GM12878 (cell line): Measurements from ENCODE around the gene FASTK. TPM values are rescaled to one million over a fixed set of nuclear protein-coding genes. Genes with fewer than 3 reads are reported as not detected.

Experiments used
- ATAC-seq: fragments of 200-7000 bp; cut with Tn5 transposase; 3 replicates; pipeline ENCODE4 v1.9.1; 2020; ENCODE audit warnings: mild to moderate bottlenecking, moderate library complexity
- BruUV-seq: library from RNA; stranded (reverse); fragments of 400-500 nt; replicated peaks from 2 replicates; lab custom pipeline; 2021; lab: Mats Ljungman, UMichigan
- CTCF ChIA-PET: fragments of 300-600 bp; sonication (Branson Sonifier 250); formaldehyde crosslinking; extraction: SDS; loops from one replicate; lab custom pipeline; 2021; ENCODE audit warnings: inconsistent platforms; lab: Yijun Ruan, JAX
- POLR2A ChIA-PET: fragments of 350-600 bp; formaldehyde crosslinking; extraction: SDS; loops from one replicate; lab custom pipeline; 2021; ENCODE audit warnings: inconsistent platforms; lab: Charles Lee
- RAD21 ChIA-PET: fragments of 300-600 bp; sonication (Branson Sonifier 250); formaldehyde crosslinking; loops from one replicate; lab custom pipeline; 2023; ENCODE audit warnings: antibody characterized with exemption; ENCODE audit not compliant: unreplicated experiment; lab: Charles Lee
- SMC1A ChIA-PET: fragments of 300-600 bp; sonication (Branson Sonifier 250); formaldehyde crosslinking; loops from one replicate; lab custom pipeline; 2023; ENCODE audit not compliant: unreplicated experiment, uncharacterized antibody; lab: Charles Lee
- DNase-seq: peaks from one replicate; pipeline ENCODE4 v3.0.0-alpha.2; 2011; ENCODE audit warnings: low read depth, low spot score
- FAIRE-seq: peaks from 3 replicates; lab custom pipeline; 2011; peaks lifted over from hg19 to GRCh38; lab: Jason Lieb, UNC
- H2AFZ ChIP-seq: 2 replicates; pipeline ENCODE4 v1.6.0; 2011; ENCODE audit warnings: low read depth, low read length, control low read depth; ENCODE audit not compliant: control insufficient read depth
- H3K27ac ChIP-seq: 2 replicates; pipeline ENCODE4 v1.5.1; 2011; ENCODE audit warnings: control low read depth; ENCODE audit not compliant: control insufficient read depth, insufficient read depth
- H3K27me3 ChIP-seq, 2 experiments: replicated peaks in 1 of 2; 2 replicates each; pipeline versions ENCODE4 v1.6.0 to v1.6.1; 2011; ENCODE audit warnings: low read length in 1 of 2; ENCODE audit not compliant: control insufficient read depth in 2 of 2, insufficient read depth in 2 of 2
- H3K36me3 ChIP-seq, 2 experiments: 2 replicates each; pipeline ENCODE4 v1.5.1; 2011; ENCODE audit warnings: low read length in 1 of 2; ENCODE audit not compliant: control insufficient read depth in 2 of 2, insufficient read depth in 2 of 2
- H3K4me1 ChIP-seq: 2 replicates; pipeline ENCODE4 v1.6.1; 2011; ENCODE audit warnings: mild to moderate bottlenecking, low read length, moderate library complexity, mixed read lengths; ENCODE audit not compliant: control insufficient read depth, insufficient read depth
- H3K4me2 ChIP-seq: 2 replicates; pipeline ENCODE4 v1.6.0; 2011; ENCODE audit warnings: control low read depth; ENCODE audit not compliant: control insufficient read depth, insufficient read depth
- H3K4me3 ChIP-seq: fragments of 200-600 bp; sonication (generic); 2 replicates; pipeline ENCODE4 v1.5.1; 2016
- H3K79me2 ChIP-seq: 2 replicates; pipeline ENCODE4 v1.6.0; 2011; ENCODE audit warnings: low read length; ENCODE audit not compliant: control insufficient read depth, insufficient read depth
- H3K9ac ChIP-seq: 2 replicates; pipeline ENCODE4 v1.8.0; 2011; ENCODE audit warnings: low read length, control low read depth, mixed read lengths; ENCODE audit not compliant: control insufficient read depth, insufficient read depth
- H3K9me3 ChIP-seq: replicated peaks from 3 replicates; pipeline ENCODE4 v1.5.1; 2011; ENCODE audit warnings: mild to moderate bottlenecking, low read length; ENCODE audit not compliant: control insufficient read depth, insufficient read depth
- H4K20me1 ChIP-seq: 2 replicates; pipeline ENCODE4 v1.6.0; 2011; ENCODE audit not compliant: control insufficient read depth, insufficient read depth
- BACH1 ChIP-seq: fragments of 450-650 bp; IDR thresholded peaks from 2 replicates; pipeline ENCODE4 v1.6.1; 2017; ENCODE audit warnings: mild to moderate bottlenecking, borderline replicate concordance
- BHLHE40 ChIP-seq, 2 experiments: fragments of 450-650 bp in 1 of 2; IDR thresholded peaks; 2 replicates each; pipeline ENCODE4 v1.6.1; 2011 to 2017; ENCODE audit warnings: low read depth in 2 of 2, borderline replicate concordance in 1 of 2, improper control_type of control experiment in 1 of 2, low read length in 1 of 2, mild to moderate bottlenecking in 1 of 2
- CHD2 ChIP-seq: IDR thresholded peaks from 2 replicates; pipeline ENCODE4 v1.6.1; 2011; ENCODE audit warnings: low read depth, low read length, improper control_type of control experiment, borderline replicate concordance
- CREM ChIP-seq: IDR thresholded peaks from 2 replicates; pipeline ENCODE4 v1.6.1; 2014; ENCODE audit warnings: antibody characterized with exemption, low read depth
- DPF2 ChIP-seq: fragments of 450-650 bp; IDR thresholded peaks from 2 replicates; pipeline ENCODE4 v1.6.1; 2017; ENCODE audit warnings: mild to moderate bottlenecking
- GATAD2B ChIP-seq: fragments of 450-650 bp; conservative IDR thresholded peaks from 2 replicates; pipeline ENCODE4 v1.6.1; 2017; ENCODE audit warnings: low read depth, mild to moderate bottlenecking, moderate library complexity
- HDAC6 ChIP-seq: fragments of 200-600 bp; sonication (generic); IDR thresholded peaks from one replicate; pipeline ENCODE4 v1.8.0; 2017; ENCODE audit warnings: antibody characterized with exemption; ENCODE audit not compliant: unreplicated experiment
- HDGF ChIP-seq: fragments of 450-650 bp; IDR thresholded peaks from 2 replicates; pipeline ENCODE4 v1.6.1; 2016; ENCODE audit warnings: antibody characterized with exemption
- IKZF1 ChIP-seq: fragments of 450-650 bp; conservative IDR thresholded peaks from 2 replicates; pipeline ENCODE4 v1.6.1; 2017; ENCODE audit warnings: antibody characterized with exemption, mild to moderate bottlenecking
- NFXL1 ChIP-seq: fragments of 450-650 bp; IDR thresholded peaks from 2 replicates; pipeline ENCODE4 v1.6.1; 2017; ENCODE audit warnings: antibody characterized with exemption, mild to moderate bottlenecking, borderline replicate concordance
- NKRF ChIP-seq: fragments of 450-650 bp; conservative IDR thresholded peaks from 2 replicates; pipeline ENCODE4 v1.6.1; 2017; ENCODE audit warnings: mild to moderate bottlenecking, moderate library complexity
- POLR2A ChIP-seq: IDR thresholded peaks from 2 replicates; pipeline ENCODE4 v1.6.1; 2011; ENCODE audit warnings: low read depth, mild to moderate bottlenecking, low read length
- POLR2AphosphoS5 ChIP-seq: IDR thresholded peaks from 2 replicates; pipeline ENCODE4 v1.6.1; 2011; ENCODE audit warnings: mild to moderate bottlenecking, low read length, inconsistent platforms
- POU2F2 ChIP-seq: IDR thresholded peaks from 3 replicates; pipeline ENCODE4 v1.6.1; 2011; ENCODE audit warnings: low read depth, mild to moderate bottlenecking, low read length, borderline replicate concordance
- TCF12 ChIP-seq: IDR thresholded peaks from 2 replicates; pipeline ENCODE4 v1.6.1; 2011; ENCODE audit warnings: low read depth, mild to moderate bottlenecking, low read length
- TCF3 ChIP-seq: IDR thresholded peaks from 2 replicates; pipeline ENCODE4 v1.6.1; 2012; ENCODE audit warnings: low read depth, mild to moderate bottlenecking, low read length, borderline replicate concordance; ENCODE audit not compliant: insufficient read depth
- ZBTB11 ChIP-seq: fragments of 450-650 bp; formaldehyde crosslinking; IDR thresholded peaks from 2 replicates; pipeline ENCODE4 v1.5.0; 2022; ENCODE audit warnings: mild to moderate bottlenecking, missing genetic modification characterization
- whole genome bisulfite sequencing: methylation state at CpG from one replicate; pipeline ENCODE4 v1.1.6; 2016; ENCODE audit warnings: low lambda C conversion rate; ENCODE audit not compliant: insufficient replicate concordance, insufficient coverage; ENCODE audit errors: missing lambda C conversion rate; 5-methylcytosine and 5-hydroxymethylcytosine counted together
- in situ Hi-C: fragments of 300-500 bp; cut with MboI; formaldehyde crosslinking; loops from 9 replicates; pipeline ENCODE4 v1.14.3; 2018; ENCODE audit warnings: mixed read lengths
- intact Hi-C: fragments of 100-400 bp; cut with micrococcal nuclease; formaldehyde crosslinking; loops from one replicate; pipeline ENCODE4 v1.14.2; 2022; ENCODE audit not compliant: unreplicated experiment
- polyA plus RNA-seq, 11 experiments: library from polyadenylated mRNA; depleted of rRNA in 4 of 11; unstranded in 6 of 11; stranded (reverse) in 5 of 11; fragments of >200 nt; fragmentation: Nextera tagmentation in 4 of 11; fragmentation: Illumina TruSeq in 1 of 11; extraction: Ambion mirVana in 4 of 11; extraction: Trizol in 1 of 11; gene quantifications; 1 replicate in 1 of 11; 2 replicates in 10 of 11; pipeline versions ENCODE4 v1.2.1 to v1.2.3, GENCODE V29; 2011 to 2016; ENCODE audit warnings: inconsistent platforms in 2 of 11, missing spikeins in 2 of 11, low read depth in 1 of 11
- total RNA-seq, 4 experiments: library from RNA; depleted of rRNA in 3 of 4; stranded (reverse); fragments of >200 nt in 3 of 4; fragmentation: Illumina TruSeq in 1 of 4; extraction: Trizol in 1 of 4; gene quantifications; 2 replicates each; pipeline versions ENCODE4 v1.2.1 to v1.2.3, GENCODE V29; 2013 to 2021

FASTK gene
- total and polyA plus RNA-seq, 10 of the 15 experiments (the other 5 are each of a cell fraction or from before 2014, with no cell fraction given), result 0.19 to 102 (median 54.5) TPM

DNA sequence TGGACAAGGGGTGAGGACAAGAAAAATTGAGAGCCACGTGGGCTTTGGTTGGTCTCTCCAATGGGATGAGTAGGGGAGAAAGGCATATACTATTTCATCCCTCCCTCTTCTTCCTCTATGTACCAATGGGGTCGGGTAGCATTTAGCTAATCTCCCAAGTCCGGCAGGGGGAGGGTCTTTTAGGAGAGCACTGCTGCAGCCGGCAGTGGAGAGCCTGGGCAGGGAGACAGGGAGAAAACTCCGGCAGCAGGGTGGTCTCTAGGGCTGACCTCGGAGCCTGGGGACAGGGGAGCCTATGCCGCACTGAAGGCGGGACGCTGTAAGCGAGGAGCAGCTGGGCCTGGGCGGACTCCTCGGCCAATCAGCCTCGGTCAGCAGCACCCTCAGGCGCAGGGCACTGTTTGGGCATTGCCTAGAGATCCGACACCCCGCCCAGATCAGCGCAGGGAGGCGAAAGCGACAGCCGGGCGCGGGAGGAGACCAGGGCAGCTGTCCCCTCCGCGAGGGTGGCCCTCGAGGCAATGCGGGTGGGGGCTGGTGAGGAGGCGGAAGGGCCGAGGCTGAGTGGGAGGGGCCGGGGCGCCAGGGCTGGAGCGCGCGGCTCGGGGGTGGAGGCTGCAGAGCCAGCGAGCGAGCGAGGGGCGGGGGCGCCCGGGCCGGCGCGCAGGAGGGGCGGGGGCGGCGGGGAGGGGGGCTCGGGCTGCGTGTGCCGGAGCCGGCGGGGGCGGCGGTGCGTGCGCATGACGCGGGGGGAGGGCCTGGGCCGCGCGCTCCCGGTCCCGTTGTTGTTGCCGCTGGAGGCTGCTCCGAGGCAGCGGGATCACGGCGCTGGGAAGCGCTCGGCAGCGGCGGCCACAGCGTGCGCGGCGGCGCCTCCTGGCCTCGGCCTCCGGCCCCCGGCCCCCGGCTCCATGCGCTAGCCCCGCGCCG, 5.3 kb upstream of the FASTK start, which contains the start of gene AGAP3:
TSS of gene AGAP3 (plus strand) at position 785 of the 930 bp plus-strand sequence. CDS start 267 bp downstream, outside the sequence.
- intact Hi-C loops (no loop called here), in situ Hi-C loops (no loop called here)
- H3K9ac ChIP-seq, result peak within 1 kb of the TSS; percentile 59
- DNase-seq (no peak), FAIRE-seq (peak; percentile 23), ATAC-seq (peak; percentile 55)
- H3K27ac ChIP-seq, result peak within 1 kb of the TSS; percentile 80
- no peaks in the 10 kb centered on the region for H3K27me3 ChIP-seq
- ChIA-PET CTCF (interaction anchor here (0.7 to 2.1 kb wide), 7 partner anchors 18 to 57 kb away, joined by 3 to 14 read pairs (median 5); partner anchors contain the start of genes ABCB8 and SLC4A2), RAD21 (interaction anchor here (1.5 to 2.3 kb wide), 2 partner anchors 58 to 78 kb away, joined by 5 to 10 read pairs; partner anchors contain the start of gene ABCB8), POLR2A (interaction anchor here (0.6 to 3.0 kb wide), 6 partner anchors 23 to 680 kb away, joined by 3 to 14 read pairs (median 4); partner anchors contain the start of gene ABCB8), SMC1A (interaction anchor here (1.0 to 3.2 kb wide), 5 partner anchors 17 to 78 kb away, joined by 3 to 16 read pairs (median 3); partner anchors contain the start of genes ABCB8 and SLC4A2)
- H4K20me1 ChIP-seq, result no peaks in the 10 kb centered on the region
- WGBS, result under 1% methylated on average over 27 of the region's 84 CpGs
- H3K4me3 ChIP-seq, result peak within 1 kb of the TSS; percentile 87
- BruUV-seq, result no TSS peak
- no peaks in the 10 kb centered on the region for H3K9me3 ChIP-seq
- peak within 1 kb of the TSS; percentile 90 for H2AFZ ChIP-seq
- H3K4me1 ChIP-seq, result peaks cover 36% of the 10 kb centered on the region
- peak within 1 kb of the TSS; percentile 95 for H3K4me2 ChIP-seq
- peaks cover 65% of the 10 kb centered on the region for H3K79me2 ChIP-seq
- H3K36me3 ChIP-seq, result no peaks in the 10 kb centered on the region
- TF ChIP-seq POLR2A (peak; percentile 85), HDAC6 (no peak), CHD2 (peak; percentile 40; the same call in 1 of the 2 replicates), BACH1 (peak; percentile 35; the same call in 1 of the 2 replicates), IKZF1 (peak; percentile 48; the same call in 1 of the 2 replicates), BHLHE40 (IDR thresholded peaks at IDR 0.05; ENCODE audit: borderline replicate concordance in 1 of 2, low read depth in 2 of 2, low read length in 1 of 2) (peak in 1 of 2 experiments; percentile 53; a peak in 1 of 4 replicates), TCF12 (0 out of 2 replicates have a peak, but pooled peaks have one; percentile 6), ZBTB11 (CRISPR knock-in tag) (no peak), GATAD2B (peak; percentile 45; the same call in 1 of the 2 replicates), DPF2 (0 out of 2 replicates have a peak, but pooled peaks have one; percentile 45), POLR2AphosphoS5 (peak; percentile 56; the same call in 1 of the 2 replicates), HDGF (peak; percentile 73; the same call in 1 of the 2 replicates), NFXL1 (no peak), TCF3 (0 out of 2 replicates have a peak, but pooled peaks have one; percentile 31), POU2F2 (0 out of 3 replicates have a peak, but pooled peaks have one; percentile 53), NKRF (peak; percentile 21; the same call in 1 of the 2 replicates), CREM (no peak)
